ENCODE measurements around the gene SEMA7A.
A peak's percentile ranks its signal among the peaks of the same experiment; 100 is the strongest.

Gene SEMA7A

GRCh38 chr15:74442063-74442462 lies 8.3 kb upstream of the SEMA7A start:
- Histone ChIP-seq H3K27ac (ENCODE audit: insufficient read depth, low read length, poor library complexity, severe bottlenecking) (no peak overlapping the region), H3K4me1 (ENCODE audit: control insufficient read depth, insufficient read depth, low read length, poor library complexity, severe bottlenecking) (no peaks in the 10 kb centered on the region), H3K9me3 (ENCODE audit: control insufficient read depth, low read length) (no peaks in the 10 kb centered on the region), H3K4me3 (ENCODE audit: insufficient read depth, low read depth, low read length, poor library complexity, severe bottlenecking) (no peak overlapping the region), H3K27me3 (replicated peaks; ENCODE audit: control insufficient read depth, insufficient read depth, low read length, poor library complexity, severe bottlenecking) (no peaks in the 10 kb centered on the region), H3K36me3 (ENCODE audit: control insufficient read depth, insufficient read depth, low read length) (peaks cover 20% of the 10 kb centered on the region)
- no peak for DNase-seq

DNA sequence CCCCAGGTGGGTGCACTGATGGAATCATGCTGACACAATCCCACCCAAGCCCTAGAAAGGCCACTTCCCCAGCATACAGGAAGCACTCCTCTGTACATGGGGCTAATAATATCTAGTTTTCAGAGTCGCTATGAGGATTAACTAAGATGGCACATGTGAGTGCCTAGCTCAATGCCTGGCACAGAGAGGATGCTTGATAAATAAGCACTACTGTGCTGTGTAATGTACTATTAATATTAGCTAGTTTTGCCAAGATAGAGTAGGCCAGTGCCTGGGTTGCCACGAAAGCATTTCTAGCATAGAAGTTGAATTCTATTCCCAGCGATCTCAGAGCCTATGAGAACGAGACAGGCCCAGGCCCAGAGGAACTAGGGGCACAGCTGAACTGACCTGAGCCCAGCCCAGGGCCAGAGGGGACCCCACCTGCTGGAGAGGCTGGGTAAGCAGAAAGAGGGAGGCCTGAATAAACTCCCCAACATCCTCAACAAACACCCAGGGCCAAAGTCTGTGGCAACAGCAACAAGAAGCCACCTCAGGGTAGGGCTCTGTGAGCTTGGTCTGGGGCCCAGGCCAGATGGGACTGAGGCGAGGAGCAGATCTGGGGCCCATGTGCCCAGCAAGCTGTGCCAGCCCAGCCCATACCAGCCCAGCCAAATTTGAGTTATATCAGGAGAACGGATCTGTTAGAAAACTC lies 7.6 kb upstream of the SEMA7A start:
- Histone ChIP-seq H3K4me1 (ENCODE audit: control insufficient read depth, insufficient read depth, low read length, poor library complexity, severe bottlenecking) (no peaks in the 10 kb centered on the region), H3K4me3 (ENCODE audit: insufficient read depth, low read depth, low read length, poor library complexity, severe bottlenecking) (no peak overlapping the region), H3K9me3 (ENCODE audit: control insufficient read depth, low read length) (no peaks in the 10 kb centered on the region), H3K36me3 (ENCODE audit: control insufficient read depth, insufficient read depth, low read length) (peaks cover 20% of the 10 kb centered on the region), H3K27me3 (replicated peaks; ENCODE audit: control insufficient read depth, insufficient read depth, low read length, poor library complexity, severe bottlenecking) (no peaks in the 10 kb centered on the region), H3K27ac (ENCODE audit: insufficient read depth, low read length, poor library complexity, severe bottlenecking) (no peak overlapping the region)
- no peak for DNase-seq

GRCh38 chr15:74438721-74439316 lies 5.1 kb upstream of the SEMA7A start:
- H3K27me3 ChIP-seq (replicated peaks; ENCODE audit: control insufficient read depth, insufficient read depth, low read length, poor library complexity, severe bottlenecking), result no peaks in the 10 kb centered on the region
- no peak overlapping the region for H3K27ac ChIP-seq (ENCODE audit: insufficient read depth, low read length, poor library complexity, severe bottlenecking)
- DNase-seq, result peak; percentile 41 to 56 (median 48)
- no peaks in the 10 kb centered on the region for H3K9me3 ChIP-seq (ENCODE audit: control insufficient read depth, low read length)
- peaks cover 5% of the 10 kb centered on the region for H3K4me1 ChIP-seq (ENCODE audit: control insufficient read depth, insufficient read depth, low read length, poor library complexity, severe bottlenecking)
- no peaks in the 10 kb centered on the region for H3K36me3 ChIP-seq (ENCODE audit: control insufficient read depth, insufficient read depth, low read length)
- H3K4me3 ChIP-seq (ENCODE audit: insufficient read depth, low read depth, low read length, poor library complexity, severe bottlenecking), result no peak overlapping the region

DNA sequence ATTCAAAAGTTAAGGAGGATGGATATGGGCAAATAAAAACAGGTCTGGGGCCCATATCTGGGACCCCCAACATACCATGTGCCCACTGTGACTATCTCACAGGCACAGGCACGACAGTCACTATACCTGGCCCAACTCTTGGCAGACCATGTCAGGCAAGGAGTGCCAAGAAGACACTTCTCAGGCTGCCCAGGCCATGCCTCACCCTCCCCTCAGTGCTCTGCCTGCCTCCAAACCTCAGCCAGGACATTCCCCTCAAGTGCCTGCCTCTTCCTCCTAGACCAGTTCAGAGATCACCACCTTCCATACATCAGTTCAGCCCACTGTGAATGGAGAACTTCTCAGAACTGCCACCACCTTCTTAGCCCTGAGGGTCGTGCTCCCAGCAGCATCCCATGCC lies 4.4 kb upstream of the SEMA7A start:
- no peaks in the 10 kb centered on the region for H3K9me3 ChIP-seq (ENCODE audit: control insufficient read depth, low read length)
- H3K27ac ChIP-seq (ENCODE audit: insufficient read depth, low read length, poor library complexity, severe bottlenecking), result no peak overlapping the region
- H3K4me3 ChIP-seq (ENCODE audit: insufficient read depth, low read depth, low read length, poor library complexity, severe bottlenecking), result no peak overlapping the region
- no peak for DNase-seq
- no peaks in the 10 kb centered on the region for H3K36me3 ChIP-seq (ENCODE audit: control insufficient read depth, insufficient read depth, low read length)
- peaks cover 9% of the 10 kb centered on the region for H3K4me1 ChIP-seq (ENCODE audit: control insufficient read depth, insufficient read depth, low read length, poor library complexity, severe bottlenecking)
- no peaks in the 10 kb centered on the region for H3K27me3 ChIP-seq (replicated peaks; ENCODE audit: control insufficient read depth, insufficient read depth, low read length, poor library complexity, severe bottlenecking)

DNA sequence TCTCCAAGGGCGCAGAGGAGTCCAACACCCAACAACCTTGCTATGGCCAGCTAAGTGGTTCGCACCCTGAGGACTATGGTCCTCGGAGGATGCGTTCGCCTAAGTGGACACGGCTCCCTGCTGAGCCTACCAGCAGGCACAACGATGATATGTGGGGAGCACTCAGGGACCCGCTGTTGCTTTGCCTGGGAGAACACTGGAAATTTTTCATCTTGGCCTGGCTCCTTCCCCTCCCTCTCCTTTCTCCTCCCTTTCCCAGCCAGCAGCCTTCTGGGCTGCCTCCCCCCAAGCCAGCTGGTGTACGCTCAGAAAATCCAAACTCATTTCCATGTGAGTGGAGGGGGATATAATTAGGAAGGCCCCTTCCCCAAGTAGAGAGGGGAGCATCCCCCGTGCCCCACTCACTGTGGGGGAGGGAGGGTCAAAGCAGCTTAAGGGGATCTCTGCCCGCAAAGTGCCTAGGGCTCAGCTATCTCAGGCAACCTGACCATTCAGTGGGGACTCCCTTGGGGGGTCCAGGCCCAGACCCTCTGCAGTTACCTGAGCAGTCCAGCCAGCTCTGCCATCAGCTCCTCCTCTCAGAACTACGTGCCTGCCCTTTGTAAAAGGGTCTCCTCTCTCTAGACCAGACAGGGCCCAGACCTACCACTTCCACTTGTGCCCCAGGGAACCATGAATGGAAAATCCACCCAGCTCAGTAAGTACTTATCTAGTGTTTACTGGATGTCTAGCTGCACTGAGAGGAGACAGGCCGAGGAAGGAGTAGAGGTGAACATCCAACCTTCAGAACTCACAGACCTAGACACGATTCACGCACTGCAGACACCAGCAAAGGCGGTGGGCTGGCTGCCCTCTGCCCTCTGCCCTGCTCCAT lies 742 bp upstream of the SEMA7A start:
- peaks cover 16% of the 10 kb centered on the region for H3K4me1 ChIP-seq (ENCODE audit: control insufficient read depth, insufficient read depth, low read length, poor library complexity, severe bottlenecking)
- no peaks in the 10 kb centered on the region for H3K9me3 ChIP-seq (ENCODE audit: control insufficient read depth, low read length)
- H3K27me3 ChIP-seq (replicated peaks; ENCODE audit: control insufficient read depth, insufficient read depth, low read length, poor library complexity, severe bottlenecking), result no peaks in the 10 kb centered on the region
- H3K4me3 ChIP-seq (ENCODE audit: insufficient read depth, low read depth, low read length, poor library complexity, severe bottlenecking), result peak overlapping the region; percentile 57
- no peak overlapping the region for H3K27ac ChIP-seq (ENCODE audit: insufficient read depth, low read length, poor library complexity, severe bottlenecking)
- DNase-seq, result no peak
- no peaks in the 10 kb centered on the region for H3K36me3 ChIP-seq (ENCODE audit: control insufficient read depth, insufficient read depth, low read length)

DNA sequence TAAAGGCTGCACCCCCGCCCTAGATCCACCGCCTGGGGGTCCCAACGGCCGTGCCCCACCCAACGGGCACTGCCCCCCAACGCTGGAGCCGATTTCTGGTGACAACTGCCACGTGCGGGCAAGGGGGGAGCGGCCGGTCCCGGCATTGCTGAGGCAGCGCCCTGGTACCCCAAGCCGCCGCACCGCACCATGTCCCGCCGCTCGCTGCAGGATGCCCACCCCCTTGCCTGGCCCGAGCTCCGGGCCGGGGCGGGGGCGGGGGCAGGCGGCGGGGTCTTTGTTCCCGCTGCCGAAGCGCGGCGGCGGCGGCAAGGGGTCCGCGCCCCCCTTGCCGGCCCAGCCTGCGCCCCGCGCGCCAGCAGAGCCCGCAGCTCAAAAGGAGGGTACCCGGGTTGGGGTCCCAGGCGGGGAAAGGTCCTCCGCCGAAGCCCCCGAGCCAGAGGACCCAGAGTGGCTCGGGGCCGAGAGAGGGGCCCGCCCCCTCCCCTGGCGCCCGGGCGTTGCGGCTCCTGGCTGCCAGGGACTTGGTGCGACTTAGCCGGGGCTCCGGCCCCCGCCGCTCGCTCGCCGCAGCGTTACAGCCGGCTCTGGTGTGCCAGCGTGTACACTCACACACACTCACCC lies 678 bp downstream of the SEMA7A start:
- DNase-seq, result no peak
- Histone ChIP-seq H3K27me3 (replicated peaks; ENCODE audit: control insufficient read depth, insufficient read depth, low read length, poor library complexity, severe bottlenecking) (no peaks in the 10 kb centered on the region), H3K4me3 (ENCODE audit: insufficient read depth, low read depth, low read length, poor library complexity, severe bottlenecking) (peak overlapping the region; percentile 57), H3K27ac (ENCODE audit: insufficient read depth, low read length, poor library complexity, severe bottlenecking) (no peak overlapping the region), H3K36me3 (ENCODE audit: control insufficient read depth, insufficient read depth, low read length) (no peaks in the 10 kb centered on the region), H3K4me1 (ENCODE audit: control insufficient read depth, insufficient read depth, low read length, poor library complexity, severe bottlenecking) (peaks cover 16% of the 10 kb centered on the region), H3K9me3 (ENCODE audit: control insufficient read depth, low read length) (no peaks in the 10 kb centered on the region)

- Histone ChIP-seq H3K4me1 (ENCODE audit: control insufficient read depth, insufficient read depth, low read length, poor library complexity, severe bottlenecking) (peaks cover 16% of the 10 kb centered on the region), H3K27ac (ENCODE audit: insufficient read depth, low read length, poor library complexity, severe bottlenecking) (no peak overlapping the region), H3K4me3 (ENCODE audit: insufficient read depth, low read depth, low read length, poor library complexity, severe bottlenecking) (no peak overlapping the region), H3K36me3 (ENCODE audit: control insufficient read depth, insufficient read depth, low read length) (no peaks in the 10 kb centered on the region), H3K9me3 (ENCODE audit: control insufficient read depth, low read length) (no peaks in the 10 kb centered on the region), H3K27me3 (replicated peaks; ENCODE audit: control insufficient read depth, insufficient read depth, low read length, poor library complexity, severe bottlenecking) (no peaks in the 10 kb centered on the region)
- no peak for DNase-seq
These were observed 1.3 kb downstream of the SEMA7A start for GRCh38 chr15:74432271-74432967.

DNA sequence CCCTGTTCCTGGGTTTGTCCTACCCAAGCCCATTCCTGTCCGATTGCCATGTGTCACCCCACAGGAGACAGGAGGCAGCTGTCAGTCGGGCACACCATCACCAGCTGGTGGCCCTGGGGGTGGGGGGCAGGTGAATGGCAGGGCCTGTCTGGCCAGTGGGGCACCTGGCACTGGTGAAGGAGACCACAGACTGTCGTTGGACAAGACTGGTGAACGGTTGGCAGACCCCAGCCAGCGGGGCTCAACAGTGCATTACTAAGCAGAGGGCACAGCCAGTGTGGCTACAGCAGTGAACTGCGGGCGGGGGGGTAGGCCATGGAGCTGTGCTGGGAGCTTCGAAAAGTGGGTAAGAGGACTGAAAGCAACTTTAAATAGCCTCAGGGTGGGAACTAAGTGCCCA lies 2.1 kb downstream of the SEMA7A start:
- H3K4me3 ChIP-seq (ENCODE audit: insufficient read depth, low read depth, low read length, poor library complexity, severe bottlenecking), result no peak overlapping the region

GRCh38 chr15:74431116-74431515 lies 2.6 kb downstream of the SEMA7A start:
- H3K27me3 ChIP-seq (replicated peaks; ENCODE audit: control insufficient read depth, insufficient read depth, low read length, poor library complexity, severe bottlenecking), result no peaks in the 10 kb centered on the region
- no peak for DNase-seq
- no peaks in the 10 kb centered on the region for H3K36me3 ChIP-seq (ENCODE audit: control insufficient read depth, insufficient read depth, low read length)
- no peaks in the 10 kb centered on the region for H3K9me3 ChIP-seq (ENCODE audit: control insufficient read depth, low read length)
- H3K27ac ChIP-seq (ENCODE audit: insufficient read depth, low read length, poor library complexity, severe bottlenecking), result no peak overlapping the region
- H3K4me3 ChIP-seq (ENCODE audit: insufficient read depth, low read depth, low read length, poor library complexity, severe bottlenecking), result no peak overlapping the region
- H3K4me1 ChIP-seq (ENCODE audit: control insufficient read depth, insufficient read depth, low read length, poor library complexity, severe bottlenecking), result peaks cover 16% of the 10 kb centered on the region

More for the DNA sequence above, 2.1 kb downstream of the SEMA7A start:
- Histone ChIP-seq H3K36me3 (ENCODE audit: control insufficient read depth, insufficient read depth, low read length) (no peaks in the 10 kb centered on the region), H3K27me3 (replicated peaks; ENCODE audit: control insufficient read depth, insufficient read depth, low read length, poor library complexity, severe bottlenecking) (no peaks in the 10 kb centered on the region), H3K9me3 (ENCODE audit: control insufficient read depth, low read length) (no peaks in the 10 kb centered on the region), H3K27ac (ENCODE audit: insufficient read depth, low read length, poor library complexity, severe bottlenecking) (no peak overlapping the region), H3K4me1 (ENCODE audit: control insufficient read depth, insufficient read depth, low read length, poor library complexity, severe bottlenecking) (peaks cover 16% of the 10 kb centered on the region)
- DNase-seq, result no peak
